Small intestine (tissue), 7 donors: ENCODE results near the gene MAN1C1. TPM values are rescaled to one million over a fixed set of nuclear protein-coding genes. Genes with fewer than 3 reads are reported as not detected.

Experiments used
- DNase-seq, 2 donors: peaks; one replicate each; pipeline versions ENCODE4 v3.0.0 to v3.0.0-alpha.2; 2013
- FAIRE-seq: peaks from 2 replicates; lab custom pipeline; 2012; peaks lifted over from hg19 to GRCh38; lab: Jason Lieb, UNC
- H3K27ac ChIP-seq, 3 donors: one replicate each; pipeline ENCODE4 v1.5.1; 2013; ENCODE audit warnings: low read length in 2 of 3, mild to moderate bottlenecking in 2 of 3, control low read depth in 1 of 3, inconsistent platforms in 1 of 3, low read depth in 1 of 3, moderate library complexity in 1 of 3
- H3K27me3 ChIP-seq, 3 donors: one replicate each; pipeline ENCODE4 v1.6.1; 2013; ENCODE audit warnings: low read length in 3 of 3, inconsistent platforms in 1 of 3; ENCODE audit not compliant: control insufficient read depth in 3 of 3, insufficient read depth in 3 of 3
- H3K36me3 ChIP-seq, 3 donors: one replicate each; pipeline ENCODE4 v1.6.1; 2013; ENCODE audit warnings: low read length in 3 of 3, inconsistent platforms in 1 of 3, low read depth in 1 of 3, mild to moderate bottlenecking in 1 of 3, moderate library complexity in 1 of 3; ENCODE audit not compliant: control insufficient read depth in 3 of 3, insufficient read depth in 2 of 3
- H3K4me1 ChIP-seq, 3 donors: one replicate each; pipeline ENCODE4 v1.6.1; 2013; ENCODE audit warnings: low read length in 2 of 3, inconsistent platforms in 1 of 3, low read depth in 1 of 3, mild to moderate bottlenecking in 1 of 3, moderate library complexity in 1 of 3; ENCODE audit not compliant: control insufficient read depth in 3 of 3, insufficient read depth in 2 of 3
- H3K4me3 ChIP-seq, 3 donors: one replicate each; pipeline ENCODE4 v1.5.1; 2013; ENCODE audit warnings: low read length in 3 of 3, control low read depth in 1 of 3, inconsistent platforms in 1 of 3, low read depth in 1 of 3, mild to moderate bottlenecking in 1 of 3, moderate library complexity in 1 of 3
- H3K9me3 ChIP-seq, 2 donors: one replicate each; pipeline ENCODE4 v1.6.1; 2013; ENCODE audit warnings: low read depth in 1 of 2, low read length in 1 of 2; ENCODE audit not compliant: control insufficient read depth in 2 of 2, insufficient read depth in 1 of 2
- WGBS, 3 donors: extraction: QIAGEN DNeasy Blood & Tissue Kit; methylation state at CpG; one replicate each; pipeline ENCODE4 v1.1.7; 2013; 5-methylcytosine and 5-hydroxymethylcytosine counted together
- polyA plus RNA-seq, 4 donors: library from polyadenylated mRNA; stranded (reverse) in 3 of 4; unstranded in 1 of 4; fragments of 200-250 nt in 3 of 4; fragments of 120-200 nt in 1 of 4; gene quantifications; one replicate each; pipeline versions ENCODE4 v1.2.1 to v1.2.3, GENCODE V29; 2013
- donor health status: healthy with polysubstance abuse.
- donor health status: control.
- donor health status: control.
- donor health status: Bipolar disorder and iron deficiency.
- donor health status: healthy.

MAN1C1 gene
- polyA plus RNA-seq, 4 donors: 0.67 to 12.1 (median 3.4) TPM

GRCh38 chr1:25767437-25767770, 150.8 kb downstream of the MAN1C1 start:
- no peak for DNase-seq
- Histone ChIP-seq H3K27me3 (no peaks in the 10 kb centered on the region), H3K9me3 (no peaks in the 10 kb centered on the region), H3K27ac (no peak overlapping the region), H3K4me1 (peaks cover 0 to 36% (median 0%) of the 10 kb centered on the region in 3 donors), H3K36me3 (peaks cover 0 to 7% (median 0%) of the 10 kb centered on the region in 3 donors), H3K4me3 (no peak overlapping the region)
- no peak for FAIRE-seq

- Histone ChIP-seq H3K27me3 (no peaks in the 10 kb centered on the region), H3K36me3 (peaks cover 0 to 6% (median 0%) of the 10 kb centered on the region in 3 donors), H3K4me3 (no peak overlapping the region), H3K9me3 (no peaks in the 10 kb centered on the region), H3K4me1 (peaks cover 3 to 52% (median 3%) of the 10 kb centered on the region in 3 donors), H3K27ac (no peak overlapping the region)
- WGBS, 3 donors: 95 to 97% (median 96%) methylated on average over 2 of the region's 2 CpGs
- no peak for DNase-seq
- FAIRE-seq: no peak
Observed at GRCh38 chr1:25768999-25769398, 152.4 kb downstream of the MAN1C1 start.

GRCh38 chr1:25769625-25770383, 153.2 kb downstream of the MAN1C1 start:
- Histone ChIP-seq H3K4me1 (peaks cover 4 to 60% (median 6%) of the 10 kb centered on the region in 3 donors), H3K36me3 (peaks cover 0 to 6% (median 0%) of the 10 kb centered on the region in 3 donors), H3K27ac (peak overlapping the region in 1 of 3 donors; percentile 83), H3K27me3 (no peaks in the 10 kb centered on the region), H3K4me3 (no peak overlapping the region), H3K9me3 (no peaks in the 10 kb centered on the region)
- DNase-seq: no peak
- no peak for FAIRE-seq
- WGBS, 3 donors: 91 to 93% (median 92%) methylated on average over 27 of the region's 27 CpGs

- H3K4me1 ChIP-seq: peaks cover 4 to 68% (median 6%) of the 10 kb centered on the region in 3 donors
- H3K36me3 ChIP-seq: peaks cover 0 to 9% (median 0%) of the 10 kb centered on the region in 3 donors
- peak overlapping the region in 1 of 3 donors; percentile 83 for H3K27ac ChIP-seq
- no peaks in the 10 kb centered on the region for H3K9me3 ChIP-seq
- H3K27me3 ChIP-seq: no peaks in the 10 kb centered on the region
- no peak overlapping the region for H3K4me3 ChIP-seq
- DNase-seq (no peak), FAIRE-seq (no peak)
- WGBS, 3 donors: 43 to 60% (median 51%) methylated on average over 14 of the region's 14 CpGs
Observed at GRCh38 chr1:25770541-25771220, 154.1 kb downstream of the MAN1C1 start.

- H3K36me3 ChIP-seq: peaks cover 0 to 11% (median 0%) of the 10 kb centered on the region in 3 donors
- H3K4me1 ChIP-seq: peaks cover 4 to 69% (median 6%) of the 10 kb centered on the region in 3 donors
- DNase-seq (peak; percentile 51 to 88), FAIRE-seq (no peak)
- peak overlapping the region in 1 of 3 donors; percentile 83 for H3K27ac ChIP-seq
- H3K4me3 ChIP-seq: peak overlapping the region in 1 of 3 donors; percentile 32
- WGBS, 3 donors: 26 to 45% (median 28%) methylated on average over 34 of the region's 34 CpGs
- H3K9me3 ChIP-seq: no peaks in the 10 kb centered on the region
- H3K27me3 ChIP-seq: no peaks in the 10 kb centered on the region
Observed at GRCh38 chr1:25771221-25772114, 154.9 kb downstream of the MAN1C1 start.

- Histone ChIP-seq H3K4me1 (peaks cover 4 to 71% (median 6%) of the 10 kb centered on the region in 3 donors), H3K9me3 (no peaks in the 10 kb centered on the region), H3K27me3 (no peaks in the 10 kb centered on the region), H3K4me3 (peak overlapping the region in 1 of 3 donors; percentile 32), H3K36me3 (peaks cover 0 to 15% (median 0%) of the 10 kb centered on the region in 3 donors), H3K27ac (peak overlapping the region in 1 of 3 donors; percentile 83)
- FAIRE-seq (no peak), DNase-seq (no peak)
- WGBS, 3 donors: 81 to 95% (median 93%) methylated on average over 5 of the region's 5 CpGs
Observed at GRCh38 chr1:25772164-25772563, 155.6 kb downstream of the MAN1C1 start.

GRCh38 chr1:25772692-25773245, 156.2 kb downstream of the MAN1C1 start:
- FAIRE-seq: no peak
- H3K27ac ChIP-seq: peak overlapping the region in 1 of 3 donors; percentile 83

More at GRCh38 chr1:25772692-25773245, 156.2 kb downstream of the MAN1C1 start:
- no peaks in the 10 kb centered on the region for H3K27me3 ChIP-seq
- H3K4me3 ChIP-seq: peak overlapping the region in 1 of 3 donors; percentile 32
- peaks cover 0 to 20% (median 0%) of the 10 kb centered on the region in 3 donors for H3K36me3 ChIP-seq
- H3K4me1 ChIP-seq: peaks cover 4 to 75% (median 6%) of the 10 kb centered on the region in 3 donors
- 87 to 95% (median 90%) methylated on average over 5 of the region's 5 CpGs for WGBS, 3 donors
- no peaks in the 10 kb centered on the region for H3K9me3 ChIP-seq
- DNase-seq: no peak
